ENCODE results near the gene RTN4RL1. TPM values are rescaled to one million over a fixed set of nuclear protein-coding genes. Genes with fewer than 3 reads are reported as not detected.

The RTN4RL1 gene, protein sequence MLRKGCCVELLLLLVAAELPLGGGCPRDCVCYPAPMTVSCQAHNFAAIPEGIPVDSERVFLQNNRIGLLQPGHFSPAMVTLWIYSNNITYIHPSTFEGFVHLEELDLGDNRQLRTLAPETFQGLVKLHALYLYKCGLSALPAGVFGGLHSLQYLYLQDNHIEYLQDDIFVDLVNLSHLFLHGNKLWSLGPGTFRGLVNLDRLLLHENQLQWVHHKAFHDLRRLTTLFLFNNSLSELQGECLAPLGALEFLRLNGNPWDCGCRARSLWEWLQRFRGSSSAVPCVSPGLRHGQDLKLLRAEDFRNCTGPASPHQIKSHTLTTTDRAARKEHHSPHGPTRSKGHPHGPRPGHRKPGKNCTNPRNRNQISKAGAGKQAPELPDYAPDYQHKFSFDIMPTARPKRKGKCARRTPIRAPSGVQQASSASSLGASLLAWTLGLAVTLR
- 1.1 and 14.4 TPM in 2 replicates for total RNA-seq

GRCh38 chr17:2025220-2025621, at the start of gene RTN4RL1:
Gene RTN4RL1 (minus strand): TSS chr17:2025334. CDS start chr17:2024865, 469 bp downstream.

GRCh38 chr17:2054512-2055291, 29.6 kb upstream of the RTN4RL1 start, which contains the start of gene HIC1:
Gene HIC1 (plus strand): TSS chr17:2055103. CDS start chr17:2056691, 1,588 bp downstream.

GRCh38 chr17:2041561-2042389, 16.6 kb upstream of the RTN4RL1 start, which contains the start of gene OVCA2:
Gene OVCA2 (plus strand): TSS chr17:2042022. CDS start chr17:2042048, 26 bp downstream.

DNA sequence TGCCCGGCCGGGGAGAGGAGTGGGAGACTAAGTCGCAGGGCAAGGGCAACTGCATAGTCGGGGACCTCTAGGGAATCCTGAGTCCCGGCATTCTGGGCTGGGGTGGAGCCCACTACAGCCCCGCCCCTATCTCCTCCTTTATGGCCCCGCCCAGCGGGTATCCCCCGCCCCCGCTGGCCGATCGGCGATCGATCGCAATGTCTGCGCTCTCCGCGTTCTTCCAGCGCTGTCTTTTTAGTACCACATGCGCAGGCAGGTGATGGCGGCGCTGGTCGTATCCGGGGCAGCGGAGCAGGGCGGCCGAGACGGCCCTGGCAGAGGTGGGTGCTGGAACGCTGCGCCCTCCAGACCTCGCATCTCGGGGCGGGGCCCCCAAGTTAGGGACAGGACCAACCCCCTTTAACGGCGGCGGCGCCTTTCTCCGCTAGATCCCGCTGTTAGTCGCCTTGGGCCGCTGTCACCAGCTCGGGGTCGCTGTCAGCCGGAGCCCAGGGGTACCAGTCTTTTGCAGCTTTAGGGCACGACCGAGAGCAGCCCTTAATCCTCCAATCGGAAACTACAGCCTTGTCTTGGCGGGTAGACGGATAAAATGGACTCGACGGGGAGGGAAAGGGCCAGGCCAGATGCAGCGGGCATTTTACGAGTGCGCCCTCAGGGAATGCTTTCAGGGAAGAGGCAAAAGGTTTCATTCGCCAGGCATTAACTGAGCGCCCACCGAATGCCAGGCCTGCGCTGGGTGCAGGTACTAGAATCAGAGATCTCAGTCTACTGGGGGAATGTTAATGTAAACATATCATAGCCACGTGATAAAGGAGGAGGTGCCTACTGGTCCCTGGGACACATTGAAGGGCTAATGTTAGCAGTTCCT, 5.0 kb upstream of the RTN4RL1 start, which contains the start of gene DPH1:
DPH1 (plus strand) TSS at position 243 of the 868 bp plus-strand sequence; CDS start at position 260, 17 bp downstream.

Other genes starting within 250 kb of the RTN4RL1 start
- gene SMYD4, start 195.4 kb downstream of the RTN4RL1 start, total RNA-seq: 8.9 and 10.8 TPM in 2 replicates
- gene RPA1, start 195.3 kb downstream of the RTN4RL1 start, total RNA-seq: 46.8 and 47.2 TPM in 2 replicates
- 14.4 and 17.8 TPM in 2 replicates for gene DPH1, start 4.8 kb upstream of the RTN4RL1 start, total RNA-seq
- 33.4 and 35.7 TPM in 2 replicates for gene OVCA2, start 16.7 kb upstream of the RTN4RL1 start, total RNA-seq
- gene HIC1, start 29.8 kb upstream of the RTN4RL1 start, total RNA-seq: 10.4 and 12.7 TPM in 2 replicates